Measurements from ENCODE around the gene VWA5B2.

DNA sequence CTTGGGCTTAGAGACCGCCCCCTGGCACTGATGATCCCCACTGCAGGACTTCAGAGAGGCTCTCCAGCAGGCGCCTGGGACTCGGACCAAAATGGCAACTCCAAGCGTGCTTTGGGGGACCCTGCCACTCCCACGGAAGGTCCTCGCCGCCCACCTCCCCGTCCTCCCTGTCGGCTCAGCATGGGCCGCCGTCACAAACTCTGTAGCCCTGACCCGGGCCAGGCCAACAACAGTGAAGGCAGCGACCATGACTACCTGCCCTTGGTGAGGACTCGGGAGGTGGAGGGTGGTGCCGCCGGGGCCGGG, 11.7 kb downstream of the VWA5B2 start:
- no peak for TF ChIP-seq POLR2A (IDR thresholded peaks at IDR 0.05)
- TF ChIP-seq CTCF (IDR thresholded peaks at IDR 0.05) = no peak

Data from lower leg skin (tissue), 3 donors.